Measurements from ENCODE around the gene ATAT1.
"Not testable (repeated sequence)": the region's sequence is repeated elsewhere in the genome, so short reads cannot be mapped to it uniquely, and the experiment has no call there.

ATAT1 gene

DNA sequence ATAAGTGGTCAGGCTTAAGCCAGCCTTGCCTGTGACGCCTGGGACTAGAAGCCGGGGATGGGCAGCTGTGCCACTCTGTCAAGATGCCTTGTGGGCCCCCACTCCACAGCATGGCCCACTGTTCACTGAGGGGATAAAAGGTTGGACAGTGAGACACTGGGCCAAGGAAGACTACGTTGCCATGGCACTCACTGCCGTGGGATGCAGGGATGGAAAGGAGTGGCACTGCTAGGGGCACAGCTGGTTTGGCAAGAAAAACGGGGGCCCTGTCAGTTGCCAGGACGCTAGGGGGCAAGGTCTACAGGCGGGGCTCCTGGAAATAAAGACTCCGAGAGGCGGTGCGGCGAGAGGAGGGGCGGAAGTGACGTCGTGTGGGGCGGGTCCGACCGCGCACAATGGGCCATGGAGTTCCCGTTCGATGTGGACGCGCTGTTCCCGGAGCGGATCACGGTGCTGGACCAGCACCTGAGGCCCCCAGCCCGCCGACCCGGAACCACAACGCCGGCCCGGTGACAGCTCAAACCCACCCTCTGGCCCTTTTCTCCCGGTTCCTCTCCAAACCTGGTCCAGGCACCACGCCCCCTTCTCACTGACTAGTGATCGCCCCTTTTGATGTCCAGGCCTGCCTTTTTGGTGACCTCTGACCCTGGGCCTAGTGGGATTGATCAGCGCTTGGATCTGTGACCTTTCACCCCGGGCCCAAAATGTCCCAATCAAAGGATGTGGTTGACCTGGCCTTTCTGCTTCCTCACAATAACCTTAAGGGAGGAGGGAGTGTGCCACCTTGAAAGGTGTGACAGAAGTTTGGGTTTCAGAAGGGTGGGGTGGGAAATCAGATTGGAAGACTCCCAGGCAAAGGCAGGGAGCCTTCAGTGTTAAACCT is at the start of gene ATAT1:
Gene ATAT1, plus strand, starts transcription at position 391 of the 883 bp plus-strand sequence.
- no peak for FAIRE-seq

DNA sequence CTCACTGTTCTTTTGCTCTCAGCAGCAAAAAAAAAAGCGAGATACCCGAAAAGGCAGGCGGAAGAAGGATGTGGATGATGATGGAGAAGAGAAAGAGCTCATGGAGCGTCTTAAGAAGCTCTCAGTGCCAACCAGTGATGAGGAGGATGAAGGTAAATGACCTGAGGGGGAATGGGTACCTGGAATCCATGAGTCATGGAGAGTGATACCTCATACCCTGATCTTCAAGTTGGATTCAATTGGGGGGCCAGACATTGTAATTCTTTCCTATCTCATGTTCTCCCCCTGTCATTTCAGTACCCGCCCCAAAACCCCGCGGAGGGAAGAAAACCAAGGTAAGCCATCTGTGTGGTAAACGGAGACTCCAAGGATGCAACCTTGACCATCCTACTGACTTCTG is 48.6 kb upstream of the ATAT1 start:
- FAIRE-seq, result no peak

DNA sequence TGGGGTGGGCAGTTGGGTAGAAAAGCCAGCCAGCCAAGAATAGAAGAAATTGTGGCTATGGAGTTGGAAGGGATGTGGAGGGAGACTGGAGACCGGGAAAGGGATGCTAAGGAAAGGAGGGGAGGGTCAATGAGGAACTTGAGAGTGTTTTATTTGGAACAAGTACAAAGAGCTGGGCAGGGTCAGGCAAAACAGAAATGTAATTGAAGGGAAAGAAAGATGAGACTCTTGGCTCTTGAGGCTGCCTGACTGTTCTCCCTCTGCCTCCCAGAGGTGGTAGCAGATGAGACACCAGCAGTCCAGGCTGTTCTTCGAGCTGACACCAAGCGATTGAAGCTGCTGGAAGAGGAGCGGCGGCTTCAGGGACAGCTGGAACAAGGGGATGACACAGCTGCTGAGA is 42.8 kb upstream of the ATAT1 start:
- no peak for FAIRE-seq

DNA sequence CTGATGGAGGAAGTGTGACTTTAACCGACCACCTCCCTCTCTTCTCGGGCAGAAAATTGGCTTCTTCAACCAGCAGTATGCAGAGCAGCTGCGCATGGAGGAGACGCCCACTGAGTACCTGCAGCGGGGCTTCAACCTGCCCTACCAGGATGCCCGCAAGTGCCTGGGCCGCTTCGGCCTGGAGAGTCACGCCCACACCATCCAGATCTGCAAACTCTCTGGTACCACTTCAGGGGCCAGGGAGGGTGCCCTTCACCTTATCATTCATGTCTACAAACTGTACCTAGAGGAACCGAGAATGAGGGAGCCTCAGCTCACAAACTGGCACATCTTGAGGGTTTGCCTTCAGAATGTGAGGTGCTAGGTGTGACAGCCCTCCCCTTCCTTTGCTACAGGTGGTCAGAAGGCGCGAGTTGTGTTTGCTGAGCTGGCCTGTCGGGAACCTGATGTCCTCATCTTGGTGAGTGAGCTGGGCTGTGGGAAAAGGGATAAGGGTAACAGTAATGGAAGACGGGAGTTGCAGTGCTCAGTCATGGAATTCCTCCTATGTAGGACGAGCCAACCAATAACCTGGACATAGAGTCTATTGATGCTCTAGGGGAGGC is 36.8 kb upstream of the ATAT1 start:
- FAIRE-seq, result no peak

DNA sequence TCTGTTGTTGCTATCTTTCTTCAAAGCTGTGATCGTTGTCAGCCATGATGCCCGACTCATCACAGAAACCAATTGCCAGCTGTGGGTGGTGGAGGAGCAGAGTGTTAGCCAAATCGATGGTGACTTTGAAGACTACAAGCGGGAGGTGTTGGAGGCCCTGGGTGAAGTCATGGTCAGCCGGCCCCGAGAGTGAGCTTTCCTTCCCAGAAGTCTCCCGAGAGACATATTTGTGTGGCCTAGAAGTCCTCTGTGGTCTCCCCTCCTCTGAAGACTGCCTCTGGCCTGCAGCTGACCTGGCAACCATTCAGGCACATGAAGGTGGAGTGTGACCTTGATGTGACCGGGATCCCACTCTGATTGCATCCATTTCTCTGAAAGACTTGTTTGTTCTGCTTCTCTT is 36.2 kb upstream of the ATAT1 start:
- FAIRE-seq, result no peak

DNA sequence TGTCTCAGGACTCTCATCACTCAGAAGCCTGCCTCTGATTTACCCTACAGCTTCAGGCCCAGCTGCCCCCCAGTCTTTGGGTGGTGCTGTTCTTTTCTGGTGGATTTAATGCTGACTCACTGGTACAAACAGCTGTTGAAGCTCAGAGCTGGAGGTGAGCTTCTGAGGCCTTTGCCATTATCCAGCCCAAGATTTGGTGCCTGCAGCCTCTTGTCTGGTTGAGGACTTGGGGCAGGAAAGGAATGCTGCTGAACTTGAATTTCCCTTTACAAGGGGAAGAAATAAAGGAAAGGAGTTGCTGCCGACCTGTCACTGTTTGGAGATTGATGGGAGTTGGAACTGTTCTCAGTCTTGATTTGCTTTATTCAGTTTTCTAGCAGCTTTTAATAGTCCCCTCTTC is 35.7 kb upstream of the ATAT1 start:
- FAIRE-seq, result no peak

DNA sequence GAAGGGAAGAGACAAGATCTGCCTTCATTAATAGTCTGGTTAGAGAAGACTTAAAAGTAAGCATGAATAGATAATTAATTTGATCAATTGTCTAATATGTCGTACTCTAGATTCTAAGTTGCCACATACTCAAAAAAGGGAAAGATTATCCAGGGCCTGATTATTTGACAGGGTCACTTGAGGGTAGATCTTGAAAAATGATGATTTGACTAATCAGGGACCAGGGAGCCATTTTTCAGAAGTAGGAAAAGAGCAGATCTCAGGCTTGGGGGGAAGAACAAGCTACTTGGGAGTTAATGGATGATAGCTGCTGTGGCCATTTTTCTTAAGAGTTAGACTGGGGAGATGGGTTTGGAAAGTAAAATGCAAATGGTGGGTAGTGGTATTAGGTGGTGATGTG is 34.4 kb upstream of the ATAT1 start:
- no peak for FAIRE-seq

DNA sequence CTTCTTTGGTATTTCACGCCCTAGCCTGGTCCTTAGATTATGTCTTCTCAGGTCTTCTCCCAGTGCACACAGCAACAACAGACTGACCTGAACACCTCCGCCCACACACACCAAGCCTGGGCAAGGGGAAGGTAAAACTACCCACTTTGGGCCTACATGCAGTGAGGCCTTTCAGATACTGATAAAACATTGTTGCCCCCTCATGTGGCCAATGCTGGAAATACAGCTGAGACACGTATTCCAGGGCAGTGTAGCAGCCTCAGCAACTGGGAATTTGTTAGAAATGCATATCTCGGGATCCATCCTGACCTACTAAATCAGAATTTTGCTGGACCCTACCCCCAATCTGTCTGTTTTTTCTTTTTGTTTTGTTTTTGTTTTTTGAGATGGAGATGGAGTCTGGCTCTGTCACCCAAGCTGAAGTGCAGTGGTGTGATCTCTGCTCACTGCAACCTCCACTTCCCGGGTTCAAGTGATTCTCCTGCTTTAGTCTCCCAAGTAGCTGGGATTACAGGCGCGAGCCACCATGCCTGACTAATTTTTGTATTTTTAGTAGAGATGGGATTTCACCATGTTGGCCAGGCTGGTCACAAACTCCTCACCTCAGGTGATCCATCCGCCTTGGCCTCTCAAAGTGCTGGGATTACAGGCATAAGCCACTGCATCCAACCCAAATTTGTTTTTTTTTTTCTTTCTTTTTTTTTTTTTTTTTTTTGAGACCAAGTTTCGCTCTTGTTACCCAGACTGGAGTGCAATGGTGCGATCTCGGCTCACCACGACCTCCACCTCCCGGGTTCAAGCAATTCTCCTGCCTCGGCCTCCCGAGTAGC is 29.1 kb upstream of the ATAT1 start:
- not testable (repeated sequence) for FAIRE-seq

DNA sequence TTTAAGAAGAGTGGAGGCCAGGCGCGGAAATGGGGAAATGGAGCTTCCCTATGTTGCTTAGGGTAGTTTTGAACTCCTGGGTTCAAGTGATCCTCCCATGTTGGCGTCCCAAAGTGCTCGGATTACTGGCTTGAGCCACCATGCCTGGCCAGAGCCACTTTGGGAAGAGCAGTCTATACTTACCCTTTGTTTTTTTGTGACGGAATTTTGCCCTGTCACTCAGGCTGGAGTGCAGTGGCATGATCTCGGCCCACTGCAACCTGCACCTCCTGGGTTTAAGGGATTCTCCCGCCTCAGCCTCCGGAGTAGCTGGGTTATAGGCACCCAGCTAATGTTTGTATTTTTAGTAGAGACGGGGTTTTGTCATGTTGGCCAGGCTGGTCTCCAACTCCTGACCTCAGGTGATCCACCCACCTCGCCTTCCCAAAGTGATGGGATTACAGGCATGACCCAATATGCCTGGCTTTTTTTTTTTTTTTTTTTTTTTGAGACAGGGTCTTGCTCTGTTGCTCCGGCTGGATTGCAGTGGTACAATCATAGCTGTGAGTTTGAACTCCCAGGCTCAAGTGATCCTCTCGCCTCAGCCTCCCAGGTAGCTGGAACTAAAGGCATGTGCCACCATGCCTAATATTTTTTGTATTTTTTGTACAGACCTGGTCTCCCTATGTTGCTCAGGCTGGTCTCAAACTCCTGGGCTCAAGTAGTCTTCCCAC is 27.6 kb upstream of the ATAT1 start:
- FAIRE-seq, result no peak

DNA sequence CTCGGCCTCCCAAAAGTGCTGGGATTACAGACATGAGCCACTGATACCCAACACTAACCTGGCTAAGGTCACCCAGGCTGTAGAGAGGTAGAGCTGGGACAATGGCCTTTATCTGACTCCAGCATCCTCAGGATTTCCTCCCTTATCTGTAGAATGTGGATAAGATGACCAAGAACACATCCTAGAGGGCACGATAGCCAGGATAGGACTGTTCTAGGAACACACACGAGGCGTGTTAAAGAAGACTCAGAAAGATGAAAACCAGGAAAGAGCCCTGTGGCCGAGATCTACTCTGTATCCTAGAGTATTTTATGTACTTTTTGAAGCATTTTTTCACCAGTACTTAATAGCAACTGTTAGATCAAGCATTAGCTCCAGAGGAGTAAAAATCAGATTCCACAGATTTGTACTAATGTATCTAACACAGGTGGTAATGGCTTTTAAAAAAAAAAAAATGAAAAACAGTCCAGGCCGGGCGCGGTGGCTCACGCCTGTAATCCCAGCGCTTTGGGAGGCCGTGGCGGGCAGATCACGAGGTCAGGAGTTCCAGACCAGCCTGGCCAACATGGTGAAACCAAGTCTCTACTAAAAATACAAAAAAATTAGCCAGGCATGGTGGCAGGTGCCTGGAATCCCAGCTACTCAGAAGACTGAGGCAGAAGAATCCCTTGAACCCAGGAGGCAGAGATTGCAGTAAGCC is 26.9 kb upstream of the ATAT1 start:
- no peak for FAIRE-seq

DNA sequence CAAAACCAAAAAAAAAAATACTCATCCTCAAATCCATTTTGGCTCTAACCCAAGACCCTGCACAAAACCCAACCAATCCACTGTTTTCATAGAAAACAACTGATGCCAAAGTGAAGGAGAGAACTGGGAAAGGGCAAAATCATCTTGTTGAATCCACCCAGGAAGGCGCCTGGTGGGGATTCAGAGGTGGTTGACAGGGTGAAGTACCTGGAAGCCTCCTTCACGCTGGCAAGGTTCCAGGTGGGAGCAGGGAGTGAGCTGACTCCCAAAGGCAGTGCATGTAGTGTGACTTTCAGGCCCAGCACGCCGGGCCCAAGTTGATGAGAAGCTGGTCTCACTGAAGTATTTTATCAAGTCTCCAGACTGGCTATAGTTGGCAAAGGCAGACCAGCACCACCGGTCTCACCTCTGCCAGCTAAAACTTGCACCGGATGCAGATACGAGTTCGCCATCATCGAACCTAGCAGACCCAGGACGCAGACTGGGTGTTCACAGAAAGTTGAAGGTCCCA is 26.2 kb upstream of the ATAT1 start:
- no peak for FAIRE-seq

DNA sequence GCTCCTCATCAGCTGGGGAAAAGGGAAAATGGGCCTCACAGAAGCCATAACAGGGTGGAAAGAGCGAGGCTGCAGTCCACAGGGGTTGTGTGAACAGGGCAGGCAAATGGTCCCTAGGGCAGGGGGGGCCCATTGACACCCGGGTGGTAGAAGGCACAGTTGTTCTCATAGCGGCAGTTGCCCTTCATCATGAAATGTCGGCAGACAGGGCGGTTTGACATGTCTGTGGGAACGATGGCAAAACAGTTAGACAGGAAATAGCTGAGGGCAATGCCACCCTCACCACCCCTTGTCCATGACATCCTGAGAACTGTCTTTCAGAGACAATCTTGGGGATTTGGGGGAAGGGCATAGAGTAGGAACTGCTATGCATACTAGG is 25.2 kb upstream of the ATAT1 start:
- no peak for FAIRE-seq

DNA sequence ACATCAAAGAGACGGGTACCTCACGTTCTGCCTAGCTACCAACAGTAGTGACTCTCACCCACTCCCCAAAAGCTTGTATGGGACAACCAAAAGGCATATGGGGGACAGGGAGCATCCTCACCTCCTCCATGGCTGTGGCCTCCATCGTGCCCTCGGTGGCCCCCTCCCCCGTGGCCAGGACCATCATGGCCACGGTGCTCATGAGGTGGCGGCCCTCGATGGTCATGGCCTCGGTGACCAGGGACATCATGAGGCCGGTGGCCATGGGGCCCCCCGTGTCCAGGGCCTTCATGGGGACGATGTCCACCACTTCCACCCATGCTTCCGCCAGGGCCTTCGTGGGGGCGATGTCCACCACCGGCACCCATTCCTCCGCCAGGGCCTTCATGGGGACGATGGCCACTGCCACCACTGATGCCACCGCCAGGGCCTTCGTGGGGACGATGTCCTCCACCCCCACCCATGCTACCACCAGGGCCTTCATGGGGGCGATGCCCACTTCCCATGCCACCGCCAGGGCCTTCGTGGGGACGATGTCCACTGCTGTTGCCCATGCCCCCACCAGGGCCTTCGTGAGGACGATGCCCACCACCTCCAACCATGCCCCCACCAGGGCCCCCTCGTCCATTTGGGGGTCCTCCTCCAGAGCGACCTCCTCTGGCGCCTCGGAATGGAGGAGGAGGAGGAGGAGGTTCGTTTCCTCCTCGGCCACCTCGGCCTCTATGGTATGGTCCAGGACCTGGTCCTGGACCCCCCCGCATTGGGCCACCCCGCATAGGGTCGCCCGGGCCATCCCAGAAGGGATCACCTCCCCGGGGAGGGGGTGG is 24.6 kb upstream of the ATAT1 start:
- FAIRE-seq, result no peak

DNA sequence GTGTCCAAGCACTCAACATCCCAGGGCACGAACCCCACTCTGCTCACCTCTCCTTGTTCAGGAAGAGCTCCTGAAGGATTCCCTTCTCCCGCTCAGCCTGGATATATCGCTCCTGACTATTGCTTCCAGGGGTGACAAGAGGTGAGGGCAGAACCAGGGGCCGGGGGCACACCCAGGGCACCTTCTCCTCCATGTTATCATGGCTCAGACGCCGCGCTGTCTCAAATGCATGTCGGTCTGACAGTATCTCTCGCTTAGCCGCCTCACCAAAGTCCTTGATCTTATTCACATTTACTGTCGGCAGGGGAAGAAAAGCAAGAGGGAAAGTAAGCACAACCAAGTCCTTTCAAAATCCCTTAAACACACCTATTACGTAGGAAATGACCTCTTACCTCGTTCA is 22.7 kb upstream of the ATAT1 start:
- no peak for FAIRE-seq

DNA sequence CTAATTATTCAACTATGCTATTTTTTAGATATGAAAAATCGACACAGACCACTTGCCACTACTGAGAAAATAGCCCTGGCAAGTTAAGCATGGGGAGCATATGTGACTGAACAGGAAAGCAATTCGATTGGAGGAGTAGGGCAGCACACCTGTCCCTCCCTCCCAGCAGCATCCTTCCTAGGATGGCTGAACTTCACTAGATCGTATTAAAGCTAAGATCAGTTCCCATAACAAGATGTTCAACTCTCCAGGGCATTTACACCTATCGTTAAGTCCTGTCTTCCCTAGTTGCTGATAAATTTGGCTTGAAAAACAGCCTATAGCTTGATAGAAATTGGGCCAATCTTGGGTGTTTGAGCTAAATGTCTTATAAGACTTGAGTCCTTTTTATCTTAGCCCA is 16.6 kb upstream of the ATAT1 start:
- FAIRE-seq, result no peak

DNA sequence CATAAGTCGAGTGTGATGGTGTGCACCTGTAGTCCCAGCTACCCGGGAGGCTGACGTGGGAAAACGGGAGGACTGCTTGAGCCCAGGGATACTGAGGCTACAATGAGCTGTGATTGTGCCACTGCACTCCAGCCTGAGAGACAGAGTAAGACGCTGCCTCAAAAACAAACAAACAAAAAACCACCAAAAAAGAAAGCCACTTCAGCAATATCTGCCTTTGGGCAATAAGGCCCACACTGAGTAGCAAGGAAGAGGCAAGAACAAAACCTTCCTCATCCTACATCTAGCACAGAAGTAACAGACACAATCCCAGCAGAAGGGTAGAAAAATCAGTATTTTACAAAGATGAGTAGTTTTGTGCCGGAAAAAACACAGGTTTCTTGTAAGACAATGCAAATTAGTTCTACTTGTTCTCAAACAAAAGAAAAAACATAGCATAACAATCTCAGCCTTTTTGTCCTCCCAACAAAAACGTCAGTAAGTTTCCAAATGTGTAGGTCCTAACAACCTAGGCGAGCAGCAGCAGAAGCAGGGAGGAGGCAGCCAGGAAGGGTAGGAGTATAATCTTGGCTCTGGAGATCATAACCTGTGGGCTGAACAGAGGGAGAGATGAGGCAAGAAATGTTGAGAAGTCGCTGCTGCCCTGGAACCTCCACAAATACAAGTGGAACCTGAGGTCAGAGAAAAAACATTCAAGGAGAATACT is 15.4 kb upstream of the ATAT1 start:
- no peak for FAIRE-seq

DNA sequence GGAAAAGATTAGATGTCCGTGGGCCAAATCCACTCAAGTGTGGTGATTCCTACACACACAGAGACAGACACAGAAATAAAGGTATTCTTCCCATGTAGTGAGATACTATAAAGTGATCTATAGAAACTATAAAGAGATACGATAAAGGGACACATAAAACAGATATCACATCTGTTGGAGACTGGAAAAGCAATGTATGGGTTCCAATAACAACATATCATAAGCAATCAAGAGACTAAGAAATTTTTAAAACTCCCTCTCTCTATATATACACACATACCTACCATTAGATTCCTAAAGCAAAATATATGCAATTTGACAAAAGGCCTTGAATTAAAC is 14.8 kb upstream of the ATAT1 start:
- FAIRE-seq, result no peak

DNA sequence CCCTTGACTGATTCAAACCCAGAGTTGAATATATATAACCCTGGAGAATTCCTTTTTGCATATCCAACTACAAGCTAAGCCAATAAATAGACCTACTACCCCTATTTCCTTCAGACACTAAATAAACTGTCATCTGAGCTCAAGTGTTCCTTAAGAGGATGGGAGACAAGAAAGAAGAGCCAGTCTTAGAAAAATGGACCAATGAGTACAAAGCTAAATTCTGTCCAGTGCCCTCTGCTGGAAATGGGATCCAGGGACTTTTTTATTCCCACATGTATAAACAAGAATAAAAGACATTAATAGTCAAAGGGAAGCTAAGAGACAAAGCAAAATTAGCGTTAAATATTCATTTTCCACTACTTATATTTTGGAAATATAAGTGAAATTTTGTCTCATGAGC is 14.5 kb upstream of the ATAT1 start:
- FAIRE-seq, result no peak

DNA sequence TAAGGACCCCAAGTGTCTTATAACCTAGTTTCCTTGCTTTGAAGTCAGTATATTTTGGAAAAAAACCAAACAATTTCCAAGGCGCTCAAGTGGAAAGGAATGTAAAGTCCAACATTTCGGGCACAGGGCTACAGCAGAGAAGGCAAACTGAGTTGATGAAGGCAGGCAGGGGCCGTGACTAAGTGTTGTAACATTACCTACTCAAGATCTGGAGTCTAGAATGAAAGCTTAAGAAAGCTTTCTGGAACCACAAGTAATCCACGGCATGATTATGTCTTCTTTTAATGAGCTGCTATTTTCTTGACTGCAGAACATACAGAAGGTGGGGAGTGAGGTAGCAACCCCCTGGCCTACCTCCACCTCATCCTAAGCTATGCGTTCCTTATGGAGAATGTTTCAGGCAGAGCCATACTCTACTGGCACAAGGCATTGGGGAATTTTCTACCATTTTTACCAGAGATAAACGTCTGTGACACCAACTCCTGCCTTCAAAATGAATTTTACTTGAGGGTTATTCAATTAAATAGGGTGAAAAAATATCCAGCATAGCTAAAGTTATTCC is 13.9 kb upstream of the ATAT1 start:
- no peak for FAIRE-seq

DNA sequence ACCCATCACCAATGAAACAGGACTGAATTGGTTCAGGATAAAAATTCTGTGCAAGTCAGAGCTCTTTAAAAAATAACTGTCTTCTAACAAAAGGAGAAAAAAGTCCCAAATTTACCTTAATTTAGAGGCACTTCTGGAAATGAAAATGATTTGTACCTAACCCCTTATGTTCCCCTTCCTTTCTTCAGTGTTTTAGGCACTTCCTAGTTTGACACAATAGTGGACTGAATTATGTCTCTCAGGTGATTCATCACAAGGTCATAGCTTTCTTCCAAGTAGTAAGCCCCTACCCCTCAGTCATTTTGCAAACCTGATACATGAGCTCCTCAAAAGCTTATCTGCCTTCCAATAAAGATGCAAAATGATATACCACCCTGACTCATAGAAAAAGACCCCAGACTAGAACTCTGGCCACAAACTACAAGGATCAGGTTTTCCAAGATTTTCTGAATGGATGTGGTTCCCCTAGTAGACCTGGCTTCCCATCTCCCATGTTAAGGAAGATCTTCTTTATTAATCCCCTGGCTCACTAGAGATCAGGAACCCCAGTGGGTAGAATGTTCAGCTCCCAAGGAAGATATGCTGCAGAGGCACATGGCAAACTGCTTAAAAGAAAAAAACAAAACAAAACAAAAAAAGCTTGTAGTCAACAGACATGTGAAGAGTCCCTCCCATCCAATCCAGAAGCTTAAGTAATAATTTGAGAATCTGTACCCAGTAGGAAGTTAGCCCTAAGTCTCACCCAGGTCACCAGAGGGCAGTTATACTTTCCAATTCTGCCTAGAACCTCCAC is 13.2 kb upstream of the ATAT1 start:
- no peak for FAIRE-seq
